GM19238 (cell line): ENCODE results near the gene FAM111B.
"Not testable (repeated sequence)": the region's sequence is repeated elsewhere in the genome, so short reads cannot be mapped to it uniquely, and the experiment has no call there.

Experiments
- DNase-seq: peaks from one replicate; pipeline ENCODE4 v3.0.0; 2011; ENCODE audit warnings: low spot score; ENCODE audit not compliant: insufficient read length

FAM111B gene

GRCh38 chr11:59106363-59107336 is at the start of gene FAM111B:
Gene FAM111B, plus strand, starts transcription at chr11:59107237. Its CDS starts 2,389 bp downstream, at chr11:59109626.
- DNase-seq, result peak; percentile 58

GRCh38 chr11:59058120-59059033 is 48.7 kb upstream of the FAM111B start:
- peak; percentile 78 for DNase-seq

GRCh38 chr11:59060096-59060495 is 46.9 kb upstream of the FAM111B start:
- not testable (repeated sequence) for DNase-seq

GRCh38 chr11:59062602-59063529 is 44.2 kb upstream of the FAM111B start:
- no peak for DNase-seq

- not testable (repeated sequence) for DNase-seq
Observed at GRCh38 chr11:59063996-59064727, 42.9 kb upstream of the FAM111B start.

GRCh38 chr11:59069087-59069486 is 38.0 kb upstream of the FAM111B start:
- no peak for DNase-seq

- no peak for DNase-seq
Observed at GRCh38 chr11:59076876-59077571, 30.0 kb upstream of the FAM111B start.

- DNase-seq, result no peak
Observed at GRCh38 chr11:59078435-59078834, 28.6 kb upstream of the FAM111B start.

GRCh38 chr11:59079086-59079485 is 28.0 kb upstream of the FAM111B start:
- no peak for DNase-seq

GRCh38 chr11:59080421-59080820 is 26.6 kb upstream of the FAM111B start:
- DNase-seq, result not testable (repeated sequence)

- not testable (repeated sequence) for DNase-seq
Observed at GRCh38 chr11:59081430-59082020, 25.5 kb upstream of the FAM111B start.

GRCh38 chr11:59086007-59086406 is 21.0 kb upstream of the FAM111B start, which contains the start of gene GLYATL1B:
Gene GLYATL1B, plus strand, starts transcription at chr11:59086307. Its CDS starts 0 bp downstream, at chr11:59086307.
- not testable (repeated sequence) for DNase-seq

GRCh38 chr11:59088162-59088561 is 18.9 kb upstream of the FAM111B start:
- no peak for DNase-seq

GRCh38 chr11:59093576-59093975 is 13.5 kb upstream of the FAM111B start:
- not testable (repeated sequence) for DNase-seq

GRCh38 chr11:59095225-59095624 is 11.8 kb upstream of the FAM111B start:
- DNase-seq, result not testable (repeated sequence)

- DNase-seq, result not testable (repeated sequence)
Observed at GRCh38 chr11:59095972-59096575, 11.0 kb upstream of the FAM111B start.

GRCh38 chr11:59097113-59097708 is 9.8 kb upstream of the FAM111B start:
- DNase-seq, result no peak

GRCh38 chr11:59097938-59098337 is 9.1 kb upstream of the FAM111B start:
- DNase-seq, result not testable (repeated sequence)
